Panc1 (cell line): ENCODE data around the gene ZBTB7B.

Experiments used
- SIN3A ChIP-seq: IDR thresholded peaks from 2 replicates; pipeline ENCODE4 v1.6.1; 2012; ENCODE audit warnings: low read depth, mild to moderate bottlenecking, low read length, moderate library complexity, borderline replicate concordance; ENCODE audit not compliant: insufficient read depth
- TF ChIP-seq, protein P1 (sequence below): fragments of 450-650 bp; IDR thresholded peaks from 2 replicates; pipeline ENCODE4 v1.5.1; 2017; ENCODE audit warnings: mild to moderate bottlenecking

DNA sequence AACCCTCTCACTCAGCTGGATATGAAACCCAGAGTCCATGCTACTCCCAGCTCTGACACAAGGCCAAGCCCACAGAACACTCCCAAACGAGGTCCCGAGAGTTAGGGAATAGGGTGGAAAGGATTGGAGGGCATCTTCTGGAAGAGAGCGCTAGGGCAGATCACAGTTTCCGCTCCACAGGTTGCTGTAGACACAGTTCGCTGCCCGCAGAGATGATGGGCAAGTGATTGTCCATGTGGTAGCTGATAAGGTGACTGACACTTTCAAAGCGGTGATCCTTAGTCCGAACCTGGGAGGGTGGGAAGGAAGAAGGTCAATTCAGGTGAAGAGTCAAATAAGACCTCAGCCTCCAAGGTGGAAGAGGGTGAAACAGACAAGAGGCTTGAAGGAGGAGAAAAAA, 39.0 kb upstream of the ZBTB7B start:
- no peak for TF ChIP-seq SIN3A
- TF ChIP-seq, protein P1, sequence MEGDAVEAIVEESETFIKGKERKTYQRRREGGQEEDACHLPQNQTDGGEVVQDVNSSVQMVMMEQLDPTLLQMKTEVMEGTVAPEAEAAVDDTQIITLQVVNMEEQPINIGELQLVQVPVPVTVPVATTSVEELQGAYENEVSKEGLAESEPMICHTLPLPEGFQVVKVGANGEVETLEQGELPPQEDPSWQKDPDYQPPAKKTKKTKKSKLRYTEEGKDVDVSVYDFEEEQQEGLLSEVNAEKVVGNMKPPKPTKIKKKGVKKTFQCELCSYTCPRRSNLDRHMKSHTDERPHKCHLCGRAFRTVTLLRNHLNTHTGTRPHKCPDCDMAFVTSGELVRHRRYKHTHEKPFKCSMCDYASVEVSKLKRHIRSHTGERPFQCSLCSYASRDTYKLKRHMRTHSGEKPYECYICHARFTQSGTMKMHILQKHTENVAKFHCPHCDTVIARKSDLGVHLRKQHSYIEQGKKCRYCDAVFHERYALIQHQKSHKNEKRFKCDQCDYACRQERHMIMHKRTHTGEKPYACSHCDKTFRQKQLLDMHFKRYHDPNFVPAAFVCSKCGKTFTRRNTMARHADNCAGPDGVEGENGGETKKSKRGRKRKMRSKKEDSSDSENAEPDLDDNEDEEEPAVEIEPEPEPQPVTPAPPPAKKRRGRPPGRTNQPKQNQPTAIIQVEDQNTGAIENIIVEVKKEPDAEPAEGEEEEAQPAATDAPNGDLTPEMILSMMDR = no peak
